K562 (cell line): Measurements from ENCODE around the gene HSPB1. TPM values are rescaled to one million over a fixed set of nuclear protein-coding genes. Genes with fewer than 3 reads are reported as not detected.

Experiments used
- ATAC-seq: fragments of 200-7000 bp; cut with Tn5 transposase; 3 replicates; pipeline ENCODE4 v1.9.1; 2020; ENCODE audit warnings: moderate library complexity
- BruUV-seq: library from RNA; stranded (reverse); fragments of 400-500 nt; replicated peaks from 2 replicates; lab custom pipeline; 2021; lab: Mats Ljungman, UMichigan
- CTCF ChIA-PET: fragments of 300-600 bp; formaldehyde crosslinking; extraction: SDS; loops from one replicate; lab custom pipeline; 2021; ENCODE audit warnings: low intra/inter-chr PET ratio; lab: Yijun Ruan, JAX
- POLR2A ChIA-PET: fragments of 300-600, 350-650 bp; sonication (Branson Sonifier 250); formaldehyde crosslinking; extraction: SDS; loops from one replicate; lab custom pipeline; 2021; ENCODE audit warnings: antibody characterized with exemption, inconsistent platforms; lab: Yijun Ruan, JAX
- DNase-seq, 4 experiments: peaks; one replicate each; pipeline versions ENCODE4 v3.0.0 to v3.0.0-alpha.2; 2011 to 2018; ENCODE audit warnings: low spot score in 3 of 4, mixed read lengths in 3 of 4; ENCODE audit errors: extremely low read depth in 1 of 4
- FAIRE-seq: peaks from 2 replicates; lab custom pipeline; 2011; peaks lifted over from hg19 to GRCh38; lab: Jason Lieb, UNC
- H2AFZ ChIP-seq: 2 replicates; pipeline ENCODE4 v1.6.0; 2011; ENCODE audit warnings: low read depth, low read length, control low read depth, inconsistent platforms
- H3K27ac ChIP-seq: fragments of 200-600 bp; 3 replicates; pipeline ENCODE4 v1.8.0; 2011; ENCODE audit warnings: low read depth, mild to moderate bottlenecking, control low read depth, inconsistent platforms, low read length, moderate library complexity, mixed read lengths; ENCODE audit errors: extremely low read depth
- H3K27me3 ChIP-seq, 2 experiments: fragments of 300-600 bp in 1 of 2; 2 replicates in 1 of 2; 3 replicates in 1 of 2; pipeline versions ENCODE4 v1.6.0 to v1.8.0; 2011; ENCODE audit warnings: inconsistent platforms in 2 of 2, low read length in 2 of 2, mild to moderate bottlenecking in 1 of 2, mixed read lengths in 1 of 2, moderate library complexity in 1 of 2; ENCODE audit not compliant: control insufficient read depth in 2 of 2, insufficient read depth in 2 of 2
- H3K36me3 ChIP-seq: fragments of 300-600 bp; 3 replicates; pipeline ENCODE4 v1.8.0; 2011; ENCODE audit warnings: mild to moderate bottlenecking, low read length, inconsistent platforms; ENCODE audit not compliant: control insufficient read depth, insufficient read depth
- H3K4me1 ChIP-seq, 2 experiments: fragments of 200-600 bp in 1 of 2; replicated peaks in 1 of 2; 2 replicates in 1 of 2; 3 replicates in 1 of 2; pipeline versions ENCODE4 v1.5.1 to v1.8.0; 2011; ENCODE audit warnings: inconsistent platforms in 2 of 2, low read length in 2 of 2, mild to moderate bottlenecking in 1 of 2, mixed read lengths in 1 of 2, moderate library complexity in 1 of 2; ENCODE audit not compliant: control insufficient read depth in 2 of 2, insufficient read depth in 2 of 2
- H3K4me2 ChIP-seq: 2 replicates; pipeline ENCODE4 v1.6.1; 2011; ENCODE audit warnings: low read length, control low read depth, inconsistent platforms, mixed read lengths; ENCODE audit not compliant: insufficient read depth
- H3K4me3 ChIP-seq: fragments of 200-600 bp; sonication (generic), shearing (Covaris generic); 2 replicates; pipeline ENCODE4 v1.5.1; 2016; ENCODE audit warnings: control low read depth, inconsistent platforms
- H3K79me2 ChIP-seq: fragments of 200-600 bp; 3 replicates; pipeline ENCODE4 v1.8.0; 2011; ENCODE audit warnings: low read length, inconsistent platforms; ENCODE audit not compliant: control insufficient read depth, insufficient read depth
- H3K9ac ChIP-seq, 2 experiments: 2 replicates each; pipeline versions ENCODE4 v1.6.0 to v1.6.1; 2011; ENCODE audit warnings: low read depth in 2 of 2, low read length in 2 of 2, control low read depth in 1 of 2, inconsistent platforms in 1 of 2, mild to moderate bottlenecking in 1 of 2, mixed read lengths in 1 of 2; ENCODE audit not compliant: insufficient read depth in 1 of 2
- H3K9me1 ChIP-seq: one replicate; pipeline ENCODE4 v1.6.0; 2011; ENCODE audit warnings: inconsistent platforms, mild to moderate bottlenecking, low read length, moderate library complexity; ENCODE audit not compliant: control insufficient read depth, insufficient read depth
- H3K9me3 ChIP-seq: replicated peaks from 2 replicates; pipeline ENCODE4 v1.5.1; 2011; ENCODE audit warnings: low read depth, low read length, inconsistent platforms; ENCODE audit not compliant: control insufficient read depth, insufficient read depth
- H4K20me1 ChIP-seq: replicated peaks from 2 replicates; pipeline ENCODE4 v1.6.1; 2011; ENCODE audit warnings: low read length, inconsistent platforms, mixed read lengths; ENCODE audit not compliant: control insufficient read depth, insufficient read depth
- BRCA1 ChIP-seq, 2 experiments: fragments of 450-650 bp in 1 of 2; sonication (generic) in 1 of 2; formaldehyde crosslinking in 1 of 2; IDR thresholded peaks; 2 replicates each; pipeline versions ENCODE4 v1.5.0 to v1.6.1; 2017 to 2020; ENCODE audit warnings: mild to moderate bottlenecking in 1 of 2, missing genetic modification reagents in 1 of 2
- CHD2 ChIP-seq: IDR thresholded peaks from 2 replicates; pipeline ENCODE4 v1.6.1; 2011; ENCODE audit warnings: low read depth, low read length
- EHMT2 ChIP-seq: fragments of 450-650 bp; IDR thresholded peaks from 2 replicates; pipeline ENCODE4 v1.6.1; 2018; ENCODE audit warnings: antibody characterized with exemption
- ESRRB ChIP-seq: fragments of 250-450 bp; sonication (Bioruptor Pico); IDR thresholded peaks from 2 replicates; pipeline ENCODE4 v1.5.0; 2020; ENCODE audit warnings: mild to moderate bottlenecking, moderate library complexity, borderline replicate concordance
- LARP7 ChIP-seq: fragments of 450-650 bp; IDR thresholded peaks from 2 replicates; pipeline ENCODE4 v1.6.1; 2016
- MTA1 ChIP-seq: fragments of 450-650 bp; IDR thresholded peaks from 2 replicates; pipeline ENCODE4 v1.6.1; 2017; ENCODE audit warnings: borderline replicate concordance
- POLR3A ChIP-seq: IDR thresholded peaks from 2 replicates; pipeline ENCODE4 v1.6.1; 2011; ENCODE audit warnings: borderline replicate concordance, mild to moderate bottlenecking, moderate library complexity; ENCODE audit not compliant: insufficient read length, insufficient read depth; ENCODE audit errors: extremely low read depth
- TBP ChIP-seq: optimal IDR thresholded peaks from 2 replicates; pipeline ENCODE3; 2011; ENCODE audit warnings: low read depth, low read length, improper control_type of control experiment
- ZNF785 ChIP-seq: fragments of 250-450 bp; sonication (Bioruptor Pico); IDR thresholded peaks from 2 replicates; pipeline ENCODE4 v1.4.0; 2020; ENCODE audit warnings: mild to moderate bottlenecking
- WGBS: fragments of 100-300 bp; shearing (Covaris generic); methylation state at CpG from one replicate; pipeline ENCODE4 v1.1.6; 2016; ENCODE audit warnings: low coverage, mixed read lengths; ENCODE audit not compliant: insufficient coverage; ENCODE audit errors: missing lambda C conversion rate; 5-methylcytosine and 5-hydroxymethylcytosine counted together
- in situ Hi-C: fragments of 300-500 bp; cut with MboI; formaldehyde crosslinking; loops from 4 replicates; pipeline ENCODE4 v1.15.0; 2018; ENCODE audit warnings: inconsistent platforms, mixed read lengths
- intact Hi-C: fragments of 100-400 bp; cut with micrococcal nuclease; formaldehyde crosslinking; loops from 2 replicates; pipeline ENCODE4 v1.14.2; 2022
- polyA plus RNA-seq, 8 experiments: library from polyadenylated mRNA; depleted of rRNA in 4 of 8; stranded (reverse) in 5 of 8; unstranded in 3 of 8; fragments of >200 nt; fragmentation: Nextera tagmentation in 2 of 8; fragmentation: Illumina TruSeq in 1 of 8; extraction: Ambion mirVana in 2 of 8; extraction: Trizol in 1 of 8; gene quantifications; 2 replicates each; pipeline versions ENCODE4 v1.2.1 to v1.2.3, GENCODE V29; 2011 to 2014; ENCODE audit warnings: inconsistent platforms in 1 of 8, missing spikeins in 1 of 8
- total RNA-seq, 7 experiments: library from RNA; depleted of rRNA in 6 of 7; stranded (reverse); fragments of >200 nt in 6 of 7; fragmentation: Illumina TruSeq in 2 of 7; extraction: Trizol in 2 of 7; gene quantifications; 2 replicates each; pipeline versions ENCODE4 v1.2.1 to v1.2.3, GENCODE V29; 2011 to 2021; ENCODE audit warnings: low replicate concordance in 1 of 7

The HSPB1 gene
- total and polyA plus RNA-seq, 9 of the 15 experiments (the other 6 are each of a cell fraction or from before 2014, with no cell fraction given): 27.1 to 522 (median 138) TPM

GRCh38 chr7:76346778-76347177 is 44.3 kb downstream of the HSPB1 start (continued):
- TF ChIP-seq MTA1: no peak

- H3K4me3 ChIP-seq: no peak overlapping the region
- H3K36me3 ChIP-seq: peaks cover 97% of the 10 kb centered on the region
- peaks cover 0 to 5% of the 10 kb centered on the region in 2 experiments; a peak in 3 of 5 replicates for H3K4me1 ChIP-seq
- H3K9me3 ChIP-seq: no peaks in the 10 kb centered on the region
- ChIA-PET CTCF (no interaction called here), POLR2A (interaction anchor here (0.8 kb wide), 1 partner anchor 12 kb away, joined by 3 read pairs; no protein-coding TSS in a partner anchor)
- no peak for TF ChIP-seq LARP7
- TF ChIP-seq TBP: no peak
- no peak for TF ChIP-seq POLR3A
- no peak for TF ChIP-seq CHD2
- no peak for TF ChIP-seq ZNF785
- TF ChIP-seq ESRRB: no peak
- TF ChIP-seq EHMT2: no peak
- no peak for TF ChIP-seq BRCA1 (IDR thresholded peaks at IDR 0.05)
- TF ChIP-seq BRCA1 (CRISPR knock-in tag; IDR thresholded peaks at IDR 0.05): no peak
- H3K27ac ChIP-seq: peak overlapping the region; percentile 14; the same call in 1 of the 3 replicates
- ATAC-seq (no peak), FAIRE-seq (no peak), DNase-seq (no peak)
- H4K20me1 ChIP-seq: peaks cover 32% of the 10 kb centered on the region
- peaks cover 99% of the 10 kb centered on the region for H3K79me2 ChIP-seq
- intact Hi-C loops: no loop called here
- no peaks in the 10 kb centered on the region for H3K9me1 ChIP-seq
- WGBS: 89% methylated on average over 5 of the region's 5 CpGs
- in situ Hi-C loops: no loop called here
- no TSS peak for BruUV-seq
- no peak overlapping the region for H3K9ac ChIP-seq
- H3K27me3 ChIP-seq: no peaks in the 10 kb centered on the region
- no peak overlapping the region for H3K4me2 ChIP-seq
- H2AFZ ChIP-seq: no peak overlapping the region
Observed at GRCh38 chr7:76347710-76348109, 45.2 kb downstream of the HSPB1 start.
